ENCODE results near the gene ARL6IP4. TPM values are rescaled to one million over a fixed set of nuclear protein-coding genes. Genes with fewer than 3 reads are reported as not detected.
A peak's percentile ranks its signal among the peaks of the same experiment; 100 is the strongest.

The ARL6IP4 gene
- total RNA-seq, 1 donor from 2014 or later, result 163 TPM

- H3K4me1 Mint-ChIP-seq, result peaks cover 38% of the 10 kb centered on the region
- POLR2A ChIA-PET, result interaction anchor here (0.6 to 6.7 kb wide), 4 partner anchors 47 to 87 kb away, joined by 3 to 47 read pairs (median 5); partner anchors contain the start of gene VPS37B
- intact Hi-C loops (cut with micrococcal nuclease), result no loop called here
- no peak overlapping the region for H3K27ac Mint-ChIP-seq
- DNase-seq, result no peak
- no peak overlapping the region for H3K4me3 Mint-ChIP-seq
- TF ChIP-seq CTCF (IDR thresholded peaks at IDR 0.05), result no peak
- CTCF ChIA-PET, result interaction anchor here (0.8 to 11.6 kb wide), 4 partner anchors 69 to 159 kb away, joined by 3 to 145 read pairs (median 20); no protein-coding TSS in a partner anchor
- no peaks in the 10 kb centered on the region for H3K27me3 Mint-ChIP-seq
- H3K9me3 Mint-ChIP-seq, result no peaks in the 10 kb centered on the region
- no peak for ATAC-seq (ENCODE audit: low read depth)
- no peaks in the 10 kb centered on the region for H3K36me3 Mint-ChIP-seq (ENCODE audit: low read depth)
Observed at GRCh38 chr12:122949816-122950675, 30.4 kb upstream of the ARL6IP4 start.

DNA sequence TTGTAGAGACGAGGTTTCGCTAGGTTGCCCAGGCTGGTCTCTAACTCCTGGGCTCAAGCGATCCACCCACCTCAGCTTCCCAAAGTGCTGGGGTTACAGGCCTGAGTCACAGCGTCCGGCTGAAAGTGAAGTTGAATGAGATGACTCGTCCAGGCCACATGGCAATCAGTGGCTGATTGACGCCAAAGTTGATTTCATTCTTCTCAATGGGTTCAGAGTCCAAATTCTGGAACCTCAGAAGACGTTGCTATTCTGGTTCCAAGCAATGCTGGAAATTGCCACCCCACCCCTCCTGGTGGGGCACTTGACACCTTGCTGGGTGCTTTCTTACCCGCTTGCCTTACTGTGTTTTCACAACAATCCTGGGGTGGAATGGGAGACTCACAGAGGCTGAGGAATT is 29.1 kb upstream of the ARL6IP4 start:
- no peak overlapping the region for H3K27ac Mint-ChIP-seq
- no peak for TF ChIP-seq CTCF (IDR thresholded peaks at IDR 0.05)
- no peak overlapping the region for H3K4me3 Mint-ChIP-seq
- H3K4me1 Mint-ChIP-seq, result peaks cover 32% of the 10 kb centered on the region
- no peak for DNase-seq
- no peak for ATAC-seq (ENCODE audit: low read depth)
- H3K36me3 Mint-ChIP-seq (ENCODE audit: low read depth), result no peaks in the 10 kb centered on the region
- ChIA-PET CTCF (interaction anchor here (0.6 to 11.6 kb wide), 5 partner anchors 62 to 158 kb away, joined by 3 to 145 read pairs (median 25); no protein-coding TSS in a partner anchor), POLR2A (interaction anchor here (0.7 kb wide), 1 partner anchor 71 kb away, joined by 3 read pairs; no protein-coding TSS in a partner anchor)
- no peaks in the 10 kb centered on the region for H3K27me3 Mint-ChIP-seq
- no peaks in the 10 kb centered on the region for H3K9me3 Mint-ChIP-seq
- intact Hi-C loops (cut with micrococcal nuclease), result no loop called here

DNA sequence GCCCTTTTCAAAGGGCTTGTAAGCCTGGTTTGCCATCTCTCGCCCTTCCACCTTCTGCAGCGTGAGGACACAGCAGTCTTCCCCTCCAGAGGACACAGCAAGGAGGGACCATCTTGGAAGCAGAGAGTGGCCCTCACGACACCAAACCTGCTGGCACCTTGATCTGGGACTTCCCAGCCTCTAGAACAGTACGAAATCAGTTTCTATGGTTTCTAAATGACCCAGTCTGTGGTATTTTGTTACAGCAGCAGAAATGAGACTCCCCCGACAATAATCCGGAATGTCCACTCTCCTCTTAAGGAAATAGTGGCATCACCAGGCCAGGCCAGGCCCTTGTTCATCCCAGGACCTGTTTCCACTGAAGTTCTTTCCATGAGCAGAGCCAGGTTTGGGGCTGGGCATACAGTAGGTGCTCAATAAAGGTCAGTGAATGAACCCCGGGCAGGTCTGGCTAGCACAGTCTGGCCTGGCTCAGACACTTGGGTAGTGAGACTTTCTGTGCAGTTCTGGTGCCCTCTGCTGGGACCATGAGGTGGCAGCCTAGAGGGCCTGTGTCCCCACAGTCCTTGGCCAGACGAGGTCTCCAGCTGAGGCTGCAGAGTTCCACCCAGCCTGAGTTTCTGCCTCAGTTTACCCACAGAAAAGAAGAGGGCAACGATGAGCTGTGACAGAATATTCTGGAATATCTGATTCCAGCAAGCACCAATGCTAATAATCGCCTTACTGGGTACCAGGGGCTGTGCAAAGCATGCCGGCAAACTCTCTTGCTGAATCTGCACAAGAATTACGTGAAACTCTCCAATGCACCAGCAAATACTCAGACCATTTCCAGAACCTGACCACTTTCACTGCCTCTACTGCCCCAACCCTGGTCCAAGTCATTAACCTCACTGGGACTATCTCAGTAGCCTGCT is 28.2 kb upstream of the ARL6IP4 start:
- ChIA-PET POLR2A (interaction anchor here (0.5 to 1.7 kb wide), 8 partner anchors 22 to 159 kb away, joined by 3 to 8 read pairs (median 4); partner anchors contain the start of gene OGFOD2), CTCF (interaction anchor here (0.6 to 11.6 kb wide), 17 partner anchors 63 to 316 kb away, joined by 3 to 145 read pairs (median 4); no protein-coding TSS in a partner anchor)
- Mint-ChIP-seq H3K4me3 (no peak overlapping the region), H3K36me3 (ENCODE audit: low read depth) (no peaks in the 10 kb centered on the region), H3K4me1 (peaks cover 24% of the 10 kb centered on the region), H3K27me3 (no peaks in the 10 kb centered on the region), H3K9me3 (no peaks in the 10 kb centered on the region), H3K27ac (peak overlapping the region; percentile 18)
- intact Hi-C loops (cut with micrococcal nuclease), result loop anchor here (1.0 to 2.0 kb wide), 5 partner anchors 72 to 315 kb away; no protein-coding TSS in a partner anchor
- peak; percentile 96 for ATAC-seq (ENCODE audit: low read depth)
- peak; percentile 60 for DNase-seq
- peak; percentile 79 for TF ChIP-seq CTCF (IDR thresholded peaks at IDR 0.05)

DNA sequence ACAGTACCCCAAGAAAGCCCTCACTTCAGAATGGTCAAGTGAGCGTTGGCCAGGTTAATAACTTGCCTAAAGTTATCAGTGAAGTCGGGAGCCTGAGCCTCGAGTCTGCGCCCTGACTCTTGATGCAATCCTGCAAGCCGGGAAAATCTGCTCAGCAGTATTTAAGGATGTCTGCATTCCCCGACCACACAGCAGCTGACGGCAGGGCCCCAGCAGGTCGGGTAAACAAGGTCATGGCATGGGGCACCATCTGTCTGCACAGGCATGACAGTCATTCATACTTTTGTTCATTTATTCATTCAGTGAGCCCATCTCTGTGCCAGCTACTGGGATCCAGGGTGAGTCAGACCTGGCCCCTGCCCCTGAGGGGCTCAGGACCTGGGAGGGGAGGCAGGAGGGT is 25.3 kb upstream of the ARL6IP4 start:
- no peak overlapping the region for H3K27ac Mint-ChIP-seq
- H3K9me3 Mint-ChIP-seq, result no peaks in the 10 kb centered on the region
- no peak for DNase-seq
- H3K36me3 Mint-ChIP-seq (ENCODE audit: low read depth), result no peaks in the 10 kb centered on the region
- H3K4me3 Mint-ChIP-seq, result no peak overlapping the region
- TF ChIP-seq CTCF (IDR thresholded peaks at IDR 0.05), result no peak
- ChIA-PET CTCF (interaction anchor here (1.1 to 11.6 kb wide), 4 partner anchors 83 to 163 kb away, joined by 3 to 145 read pairs (median 6); no protein-coding TSS in a partner anchor), POLR2A (interaction anchor here (0.6 to 0.7 kb wide), 4 partner anchors 11 to 349 kb away, joined by 3 to 4 read pairs (median 3); partner anchors contain the start of gene ABCB9)
- no peak for ATAC-seq (ENCODE audit: low read depth)
- intact Hi-C loops (cut with micrococcal nuclease), result no loop called here
- H3K4me1 Mint-ChIP-seq, result peaks cover 12% of the 10 kb centered on the region
- no peaks in the 10 kb centered on the region for H3K27me3 Mint-ChIP-seq
